Hematopoietic multipotent progenitor cell treated with erythropoietin and hydrocortisone succinate and interleukin-3 and kit ligand, for 4 days (in vitro differentiated cells): Measurements from ENCODE around the gene KCNJ14.

ENCODE experiments used
- DNase-seq: peaks from one replicate; pipeline ENCODE4 v3.0.0-alpha.2; 2015

The KCNJ14 gene

DNA sequence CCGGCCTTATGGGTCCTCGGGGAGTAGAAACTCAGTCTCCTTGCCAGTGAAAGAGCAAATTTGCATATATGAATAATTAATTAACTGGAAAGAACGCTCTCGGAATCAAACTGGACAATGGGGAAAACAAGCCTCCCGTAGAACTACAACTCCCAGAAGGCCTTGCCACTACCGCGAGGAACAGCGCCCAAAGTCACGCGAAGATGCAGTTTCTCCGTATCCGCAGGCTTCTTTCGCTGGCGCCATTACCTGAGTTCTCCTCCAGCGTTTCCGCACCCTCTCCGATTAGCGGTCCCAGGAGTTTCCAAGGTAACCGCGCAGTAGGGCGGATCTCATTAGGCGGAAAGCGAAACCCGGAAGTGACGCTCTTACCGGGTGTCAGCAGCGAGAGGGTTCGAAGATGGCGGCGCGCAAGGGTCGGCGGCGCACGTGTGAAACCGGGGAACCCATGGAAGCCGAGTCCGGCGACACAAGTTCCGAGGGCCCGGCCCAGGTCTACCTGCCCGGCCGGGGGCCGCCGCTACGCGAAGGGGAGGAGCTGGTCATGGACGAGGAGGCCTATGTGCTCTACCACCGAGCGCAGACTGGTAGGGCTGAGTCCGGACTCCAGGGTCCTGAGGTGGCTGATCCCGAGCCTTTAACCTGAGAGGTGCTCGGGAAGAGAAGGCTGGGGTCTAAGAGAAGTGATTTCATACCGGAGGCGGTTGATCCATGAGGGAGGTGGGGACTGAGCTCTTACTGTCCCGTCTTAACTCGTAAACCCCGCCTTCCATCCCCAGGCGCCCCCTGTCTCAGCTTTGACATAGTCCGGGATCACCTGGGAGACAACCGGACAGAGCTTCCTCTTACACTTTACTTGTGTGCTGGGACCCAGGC, 9.5 kb upstream of the KCNJ14 start, which contains the start of gene GRWD1:
Gene GRWD1, plus strand, starts transcription at position 378 of the 876 bp plus-strand sequence. Its CDS starts 23 bp downstream, at position 401.
- DNase-seq = peak; percentile 99

- no peak for DNase-seq
These were observed 8.8 kb upstream of the KCNJ14 start for GRCh38 chr19:48446579-48446978.

DNA sequence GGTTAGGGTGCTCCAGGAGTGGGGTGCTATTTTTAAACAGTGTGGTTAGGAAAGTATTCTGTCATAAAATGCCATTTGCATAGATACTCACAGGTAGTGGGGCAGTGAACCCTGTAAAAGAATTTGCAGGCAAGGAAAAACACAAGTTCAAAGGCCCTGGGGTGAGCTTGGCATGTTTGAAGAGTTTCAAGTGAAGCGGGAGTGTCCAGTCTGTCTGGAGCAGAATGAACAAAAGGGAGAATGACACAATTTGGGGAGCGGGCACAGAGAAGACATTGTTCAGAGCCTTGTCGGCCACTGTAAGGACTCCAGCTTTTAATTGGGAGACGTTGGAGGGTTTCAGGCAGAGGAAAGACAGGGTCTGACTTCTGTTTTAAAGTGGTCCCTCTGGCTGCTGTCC, 6.8 kb upstream of the KCNJ14 start:
- DNase-seq = no peak

DNA sequence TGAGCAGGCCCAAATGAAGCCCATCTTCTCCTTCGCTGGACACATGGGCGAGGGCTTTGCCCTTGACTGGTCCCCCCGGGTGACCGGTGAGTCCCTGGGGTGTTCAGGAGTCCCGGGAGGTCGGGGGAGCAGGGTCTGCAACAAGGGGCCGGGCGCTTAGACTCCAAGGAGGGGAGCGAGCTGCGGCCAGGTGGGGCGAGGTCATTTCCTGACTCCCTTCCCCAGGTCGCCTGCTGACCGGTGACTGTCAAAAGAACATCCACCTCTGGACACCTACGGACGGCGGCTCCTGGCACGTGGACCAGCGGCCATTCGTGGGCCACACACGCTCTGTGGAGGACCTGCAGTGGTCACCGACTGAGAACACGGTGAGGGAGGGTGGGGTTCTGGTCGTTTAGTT, 4.9 kb upstream of the KCNJ14 start:
- DNase-seq = no peak

- no peak for DNase-seq
These were observed 4.5 kb upstream of the KCNJ14 start for GRCh38 chr19:48450863-48451262.

- no peak for DNase-seq
These were observed 3.8 kb upstream of the KCNJ14 start for GRCh38 chr19:48451624-48452023.

DNA sequence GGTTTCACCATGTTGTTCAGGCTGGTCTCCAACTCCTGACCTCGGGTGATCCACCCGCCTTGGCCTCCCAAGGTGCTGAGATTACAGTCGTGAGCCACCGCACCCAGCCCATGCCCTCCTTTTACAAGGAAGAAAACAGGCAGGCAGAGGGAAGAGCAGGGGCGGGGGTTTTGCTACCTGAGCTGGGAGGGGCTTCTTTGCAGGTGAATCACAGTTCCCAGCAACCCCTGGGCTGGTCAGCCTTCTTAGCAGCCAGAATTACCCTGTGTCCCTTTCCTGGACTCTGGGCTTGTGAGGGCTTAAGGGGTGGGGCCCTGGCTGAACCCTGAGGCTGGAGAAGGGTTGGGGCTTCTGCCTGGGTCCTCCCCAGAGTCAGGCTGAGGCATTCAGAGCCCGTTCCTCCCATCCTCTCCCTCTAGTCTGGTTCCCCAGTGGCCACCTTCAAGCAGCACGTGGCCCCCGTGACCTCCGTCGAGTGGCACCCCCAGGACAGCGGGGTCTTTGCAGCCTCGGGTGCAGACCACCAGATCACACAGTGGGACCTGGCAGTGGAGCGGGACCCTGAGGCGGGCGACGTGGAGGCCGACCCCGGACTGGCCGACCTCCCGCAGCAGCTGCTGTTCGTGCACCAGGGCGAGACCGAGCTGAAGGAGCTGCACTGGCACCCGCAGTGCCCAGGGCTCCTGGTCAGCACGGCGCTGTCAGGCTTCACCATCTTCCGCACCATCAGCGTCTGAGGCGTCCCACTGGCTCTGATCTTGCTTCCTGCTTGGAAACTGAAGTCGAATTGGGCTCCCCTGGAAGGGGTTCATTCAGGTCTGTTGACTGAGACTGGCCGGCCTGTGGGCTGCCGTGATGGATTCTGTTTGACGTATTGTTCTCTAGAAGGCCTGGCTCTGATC, 2.8 kb upstream of the KCNJ14 start:
- DNase-seq = no peak

GRCh38 chr19:48454150-48454730, 1.1 kb upstream of the KCNJ14 start:
- no peak for DNase-seq

DNA sequence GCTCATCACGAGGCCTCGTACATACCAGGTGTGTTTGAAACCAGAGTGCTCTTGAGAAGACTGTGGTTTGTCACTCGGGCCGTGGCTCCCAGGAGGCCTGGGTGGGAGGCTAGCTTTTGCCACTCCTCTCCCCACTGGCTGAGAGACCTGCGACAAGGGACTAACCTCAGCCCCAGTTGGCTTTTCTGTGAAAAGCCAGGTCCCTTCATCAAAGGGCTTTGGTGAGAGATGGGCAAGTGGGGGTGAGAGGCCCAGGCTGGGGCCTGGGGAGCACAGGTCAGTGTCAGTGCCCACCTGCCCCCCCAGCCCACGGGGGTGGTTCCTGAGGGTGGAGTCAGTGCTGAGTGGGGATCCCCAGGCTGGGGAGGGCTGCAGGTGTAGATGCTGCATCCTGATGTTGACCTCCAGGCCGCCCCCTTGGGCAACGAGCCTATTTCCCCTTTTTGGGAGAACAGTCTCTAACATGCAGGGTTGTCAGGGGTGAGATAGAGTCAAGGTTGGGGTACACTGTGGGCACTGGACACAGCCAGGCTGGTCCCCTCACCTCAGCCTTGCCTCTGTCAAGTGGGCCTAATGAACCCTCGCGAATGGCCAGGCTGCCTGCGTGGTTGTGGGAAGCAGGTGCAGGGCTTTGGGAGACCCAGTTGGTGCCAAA, 661 bp downstream of the KCNJ14 start:
- no peak for DNase-seq

DNA sequence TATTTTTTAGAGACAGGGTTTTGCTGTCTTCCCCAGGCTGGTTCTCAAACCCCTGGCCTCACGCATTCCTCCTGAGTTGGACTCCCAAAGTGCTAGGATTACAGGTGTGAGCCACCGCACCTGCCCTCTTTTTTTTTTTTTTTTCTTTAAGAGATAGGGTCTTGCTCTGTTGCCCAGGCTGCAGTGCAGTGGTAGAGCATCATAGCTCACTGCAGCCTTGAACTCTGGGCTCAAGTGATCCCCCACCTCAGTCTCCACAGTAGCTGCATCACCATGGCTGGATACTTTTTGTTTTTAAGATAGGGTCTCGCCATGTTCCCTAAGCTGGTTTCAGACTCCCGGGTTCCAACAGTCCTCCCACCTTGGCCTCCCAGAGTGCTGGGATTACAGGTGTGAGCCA, 1.5 kb downstream of the KCNJ14 start:
- DNase-seq = no peak

GRCh38 chr19:48458016-48458415, 2.6 kb downstream of the KCNJ14 start:
- no peak for DNase-seq

DNA sequence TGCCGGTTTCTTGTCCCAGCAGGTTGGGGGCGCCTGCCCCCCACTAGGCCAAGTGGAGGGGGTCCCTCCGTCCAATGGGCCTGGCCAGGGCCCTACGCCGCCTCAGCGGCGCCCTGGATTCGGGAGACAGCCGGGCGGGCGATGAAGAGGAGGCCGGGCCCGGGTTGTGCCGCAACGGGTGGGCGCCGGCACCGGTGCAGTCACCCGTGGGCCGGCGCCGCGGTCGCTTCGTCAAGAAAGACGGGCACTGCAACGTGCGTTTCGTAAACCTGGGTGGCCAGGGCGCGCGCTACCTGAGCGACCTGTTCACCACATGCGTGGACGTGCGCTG, 6.2 kb downstream of the KCNJ14 start:
- no peak for DNase-seq

DNA sequence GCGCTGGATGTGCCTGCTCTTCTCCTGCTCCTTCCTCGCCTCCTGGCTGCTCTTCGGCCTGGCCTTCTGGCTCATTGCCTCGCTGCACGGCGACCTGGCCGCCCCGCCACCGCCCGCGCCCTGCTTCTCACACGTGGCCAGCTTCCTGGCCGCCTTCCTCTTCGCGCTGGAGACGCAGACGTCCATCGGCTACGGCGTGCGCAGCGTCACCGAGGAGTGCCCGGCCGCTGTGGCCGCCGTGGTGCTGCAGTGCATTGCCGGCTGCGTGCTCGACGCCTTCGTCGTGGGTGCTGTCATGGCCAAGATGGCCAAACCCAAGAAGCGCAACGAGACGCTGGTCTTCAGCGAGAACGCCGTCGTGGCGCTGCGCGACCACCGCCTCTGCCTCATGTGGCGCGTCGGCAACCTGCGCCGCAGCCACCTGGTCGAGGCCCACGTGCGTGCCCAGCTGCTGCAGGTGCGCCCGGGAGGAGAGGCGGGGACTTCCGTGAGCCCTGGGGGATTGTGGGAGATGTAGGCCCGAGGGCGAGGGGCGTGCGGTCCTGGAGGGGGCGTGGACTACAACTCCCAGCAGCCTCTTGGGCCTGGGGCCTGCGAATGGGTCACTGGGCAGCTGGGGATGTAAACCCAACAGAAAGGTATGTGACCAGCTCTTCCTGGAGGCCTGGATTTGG, 6.7 kb downstream of the KCNJ14 start:
- DNase-seq = peak; percentile 53

GRCh38 chr19:48465215-48465614, 9.8 kb downstream of the KCNJ14 start:
- no peak for DNase-seq

- no peak for DNase-seq
These were observed 11.4 kb downstream of the KCNJ14 start for GRCh38 chr19:48466561-48467325.

DNA sequence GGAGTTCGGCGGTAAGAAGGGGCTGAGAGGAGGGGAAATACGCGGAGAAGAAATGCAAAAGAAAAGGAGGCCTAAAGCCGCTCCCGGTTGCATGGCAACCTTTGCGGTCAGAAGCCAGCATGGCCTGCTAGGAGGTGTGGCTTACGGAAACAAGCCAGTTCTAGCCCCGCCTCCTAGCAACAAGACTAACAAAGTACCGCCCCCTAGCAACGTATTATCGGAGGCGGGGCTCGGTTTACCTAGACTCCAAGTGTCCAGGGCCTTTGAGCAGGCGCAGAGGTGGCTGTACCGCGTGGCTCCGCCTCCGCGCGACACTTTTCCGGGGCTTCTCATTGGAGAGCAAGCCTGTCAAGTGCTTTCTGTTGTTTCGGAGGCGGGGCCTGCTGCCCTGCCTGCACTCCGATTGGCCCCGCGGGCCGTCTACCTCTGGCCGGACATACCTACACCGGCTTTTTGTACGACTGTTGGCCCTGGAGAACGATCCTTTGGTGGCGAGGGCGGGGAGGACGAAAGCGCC, 13.5 kb downstream of the KCNJ14 start:
- peak; percentile 100 for DNase-seq

- peak; percentile 90 for DNase-seq
These were observed 14.0 kb downstream of the KCNJ14 start, which contains the start of gene CYTH2 for GRCh38 chr19:48469289-48469881. TSS of gene CYTH2 (plus strand) at chr19:48469369. CDS start at chr19:48469508, 139 bp downstream.

DNA sequence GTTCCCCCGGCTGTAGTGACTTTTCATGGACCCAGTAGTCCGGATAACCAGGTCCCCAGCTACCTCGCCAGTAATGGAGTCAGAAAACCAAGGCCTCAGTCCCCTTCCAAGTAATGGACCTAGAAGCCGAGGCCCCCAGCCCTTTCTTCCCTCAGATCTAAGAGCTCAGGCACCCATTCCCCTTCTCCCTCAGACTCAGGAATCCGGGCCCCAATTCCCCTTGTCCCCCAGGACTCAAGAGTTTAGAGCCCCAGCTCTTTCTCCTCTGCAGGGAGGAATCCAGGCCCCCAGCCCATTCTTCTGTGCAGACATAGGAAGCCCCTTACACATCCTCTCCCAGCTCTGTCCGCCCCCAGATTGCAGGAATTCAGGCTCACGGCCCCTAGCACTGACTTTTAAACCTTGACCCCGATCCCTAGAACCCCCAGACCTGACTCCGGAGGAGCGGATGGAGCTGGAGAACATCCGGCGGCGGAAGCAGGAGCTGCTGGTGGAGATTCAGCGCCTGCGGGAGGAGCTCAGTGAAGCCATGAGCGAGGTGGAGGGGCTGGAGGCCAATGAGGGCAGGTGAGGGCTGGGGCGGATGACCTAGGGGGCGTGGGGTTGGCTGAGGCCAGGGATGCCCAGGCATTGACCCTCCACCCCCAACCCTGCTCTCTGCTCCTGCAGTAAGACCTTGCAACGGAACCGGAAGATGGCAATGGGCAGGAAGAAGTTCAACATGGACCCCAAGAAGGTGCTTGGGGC, 14.7 kb downstream of the KCNJ14 start:
- DNase-seq = no peak

GRCh38 chr19:48470856-48471255, 15.5 kb downstream of the KCNJ14 start:
- DNase-seq = no peak

DNA sequence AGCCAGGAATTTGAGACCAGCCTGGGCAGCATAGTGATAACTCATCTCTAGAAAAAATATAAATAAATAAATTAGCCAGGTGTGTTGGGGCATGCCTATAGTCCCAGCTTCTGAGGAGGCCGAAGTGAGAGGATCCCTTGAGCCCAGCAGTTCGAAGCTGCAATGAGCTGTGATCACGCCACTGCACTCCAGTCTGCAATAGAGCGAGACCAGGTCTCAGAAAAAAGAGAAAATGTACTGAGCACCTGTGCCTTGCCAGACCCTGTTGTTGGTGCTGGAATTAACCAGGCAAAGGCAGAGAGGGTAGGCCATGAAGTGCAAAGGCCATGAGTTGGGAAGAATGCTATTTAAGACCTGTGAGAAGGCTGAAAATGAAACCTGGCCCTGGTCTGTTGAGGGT, 16.5 kb downstream of the KCNJ14 start:
- no peak for DNase-seq
